ENCODE data around the gene NRCAM.
A peak's percentile ranks its signal among the peaks of the same experiment; 100 is the strongest.

The NRCAM gene

DNA sequence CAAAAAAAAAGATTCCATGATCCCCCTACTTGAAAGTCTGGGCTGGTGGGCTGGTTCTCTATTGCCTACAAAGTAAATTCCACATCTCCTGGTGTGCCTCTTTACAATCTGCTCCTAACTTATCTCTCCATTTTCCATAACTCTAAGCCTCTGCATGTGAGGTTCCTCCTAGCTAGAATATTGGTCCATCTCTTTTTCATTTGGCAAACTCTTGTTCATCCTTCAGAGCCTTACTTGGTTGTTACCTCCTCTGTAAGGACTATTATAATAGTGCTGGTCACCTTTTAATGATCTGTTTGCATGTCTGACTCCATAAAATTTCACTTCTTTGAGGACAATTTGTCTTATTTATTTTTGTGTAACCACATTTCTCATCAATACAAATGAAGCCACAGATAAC is 1.6 kb upstream of the NRCAM start:
- no peak for DNase-seq

GRCh38 chr7:108456845-108457540 is 757 bp upstream of the NRCAM start:
- DNase-seq, result no peak

GRCh38 chr7:108455551-108455997 is 662 bp downstream of the NRCAM start:
- DNase-seq, result peak; percentile 44

GRCh38 chr7:108454674-108455550 is 1.3 kb downstream of the NRCAM start:
- DNase-seq, result peak; percentile 65

DNA sequence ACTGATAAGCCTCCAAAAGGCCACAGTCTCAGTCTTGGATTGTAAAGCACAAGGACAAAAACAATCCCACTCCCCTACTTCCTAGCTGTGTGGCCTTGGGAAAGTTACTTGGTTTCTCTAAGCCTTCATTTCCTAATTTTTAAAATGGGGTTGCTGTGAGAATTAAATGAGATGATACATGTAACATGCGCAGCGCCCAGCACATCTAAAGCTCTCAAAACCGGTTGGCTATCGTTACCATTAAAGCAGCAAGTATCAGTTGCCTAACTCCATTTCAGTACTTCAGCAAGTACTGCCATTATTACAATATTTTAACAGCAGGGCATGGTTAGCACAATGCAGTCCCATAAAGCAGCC is 1.9 kb downstream of the NRCAM start:
- no peak for DNase-seq

GRCh38 chr7:108453320-108453719 is 2.9 kb downstream of the NRCAM start:
- DNase-seq, result no peak

DNA sequence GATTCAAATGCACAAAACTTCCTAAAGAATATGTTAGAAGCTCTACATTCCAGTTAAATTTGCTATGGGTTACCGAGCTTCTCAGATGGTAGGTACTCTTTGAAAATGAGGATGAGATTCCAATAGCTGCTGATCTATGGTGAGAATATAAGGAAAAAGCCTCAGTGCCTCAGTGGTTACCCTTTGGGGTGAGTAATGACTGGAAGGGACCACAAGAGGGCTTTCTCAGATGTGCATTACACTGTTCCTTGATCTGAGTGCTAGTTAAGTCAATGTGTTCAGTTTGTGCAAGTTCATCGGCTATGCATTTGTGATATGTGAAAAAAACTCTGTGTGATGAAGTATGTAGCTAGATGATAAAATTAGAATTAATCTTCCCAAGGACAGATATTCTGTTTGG is 3.5 kb downstream of the NRCAM start:
- no peak for DNase-seq

DNA sequence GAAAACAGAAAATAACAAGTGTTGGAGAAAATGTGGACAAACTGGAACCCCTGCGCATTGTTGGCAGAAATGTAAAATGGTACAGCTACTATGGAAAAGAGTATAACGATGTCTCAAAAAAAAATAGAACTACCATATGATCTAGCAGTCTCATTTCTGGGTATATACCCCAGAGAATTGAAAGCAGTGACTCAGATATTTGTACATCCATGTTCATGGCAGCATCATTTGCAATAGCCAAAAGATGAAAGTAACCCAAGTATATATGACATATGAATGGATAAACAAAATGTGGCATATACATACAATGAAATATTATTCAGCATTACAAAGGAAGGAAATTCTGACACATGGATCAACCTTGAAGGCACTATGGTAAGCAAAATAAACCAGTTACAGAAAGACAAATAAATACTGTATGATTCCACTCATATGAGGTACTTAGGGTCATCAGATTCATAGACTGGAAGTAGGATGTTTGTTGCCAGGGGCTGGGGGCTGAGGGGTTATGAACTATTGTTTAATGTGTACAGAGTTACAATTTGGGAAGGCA is 4.9 kb downstream of the NRCAM start:
- no peak for DNase-seq

DNA sequence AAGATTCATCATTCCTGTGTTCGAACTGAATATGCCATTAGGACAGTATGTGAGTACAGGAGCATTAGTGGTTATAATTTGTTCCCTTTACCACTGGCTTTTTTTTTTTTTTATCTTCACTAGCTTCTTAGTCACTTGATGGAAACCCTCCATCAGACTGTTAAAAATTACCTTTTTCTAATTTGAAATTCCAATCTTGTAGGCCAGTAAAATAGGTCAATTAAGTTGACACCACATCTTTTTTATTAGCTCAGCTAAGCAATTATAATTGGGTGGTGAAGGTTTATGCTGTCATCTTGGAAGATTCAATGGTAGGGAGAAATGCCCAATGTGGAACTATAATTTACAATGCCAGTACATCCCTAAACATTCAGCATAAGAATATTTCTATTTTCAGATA is 6.1 kb downstream of the NRCAM start:
- no peak for DNase-seq

DNA sequence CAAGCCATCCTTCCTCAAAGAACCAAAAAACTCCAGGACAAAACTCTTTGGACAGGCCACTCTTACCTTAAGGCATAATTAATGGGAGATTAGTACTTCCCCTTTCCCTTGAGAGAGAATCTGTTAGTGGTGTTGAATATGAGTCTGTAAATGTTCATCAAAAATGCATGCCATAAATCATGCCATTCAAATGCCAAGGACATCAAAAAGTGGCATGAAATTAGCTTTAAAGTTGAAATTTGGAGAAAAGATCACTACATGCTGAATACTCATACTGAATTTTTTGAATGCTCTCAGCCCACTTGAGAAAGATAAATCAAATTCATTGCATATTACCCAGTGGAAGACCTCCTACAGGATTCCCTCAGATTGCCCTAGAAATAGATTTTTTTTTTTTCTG is 6.7 kb downstream of the NRCAM start:
- DNase-seq, result no peak

DNA sequence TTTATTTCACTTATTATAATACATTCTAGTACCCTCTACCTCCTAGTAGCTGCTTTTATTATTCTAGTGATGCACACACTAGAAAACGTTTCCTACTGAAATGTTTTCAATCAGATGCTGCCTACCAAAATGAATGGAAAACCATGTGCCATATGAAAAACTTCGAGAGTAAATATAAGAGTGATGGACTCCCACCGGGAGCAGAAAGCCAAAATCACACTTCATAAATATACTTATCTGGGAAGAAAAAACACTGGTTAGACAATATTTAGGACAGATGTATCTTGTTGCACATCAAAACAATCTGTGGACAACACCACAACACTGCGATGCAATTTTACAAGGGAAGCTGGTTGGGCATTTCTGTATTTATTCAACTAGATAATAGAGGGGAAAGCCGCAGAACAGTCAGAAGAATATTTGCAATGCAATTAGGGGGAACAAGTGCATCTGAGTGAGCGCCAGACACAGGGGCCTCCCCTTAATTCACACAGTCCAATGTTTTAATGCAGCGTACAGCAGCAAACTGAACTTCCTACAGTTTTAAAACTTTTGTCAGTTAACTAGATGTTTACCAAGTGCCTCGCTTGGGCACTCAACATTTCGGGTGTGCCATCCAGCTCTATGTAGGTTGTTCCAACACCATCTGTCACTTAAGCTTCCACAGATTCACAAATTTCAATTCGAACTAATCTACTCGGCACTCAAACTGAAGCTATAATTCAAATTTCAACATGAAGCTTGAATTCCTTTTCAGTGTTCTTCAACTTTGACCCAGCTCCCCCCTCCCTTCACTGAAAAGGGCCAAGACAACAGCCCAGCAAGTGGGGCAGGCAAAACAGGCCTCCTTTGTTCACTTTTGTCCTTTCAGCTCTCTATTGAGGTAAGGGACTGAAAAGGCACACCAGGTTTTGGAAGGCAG is 7.4 kb downstream of the NRCAM start:
- DNase-seq, result peak; percentile 67

DNA sequence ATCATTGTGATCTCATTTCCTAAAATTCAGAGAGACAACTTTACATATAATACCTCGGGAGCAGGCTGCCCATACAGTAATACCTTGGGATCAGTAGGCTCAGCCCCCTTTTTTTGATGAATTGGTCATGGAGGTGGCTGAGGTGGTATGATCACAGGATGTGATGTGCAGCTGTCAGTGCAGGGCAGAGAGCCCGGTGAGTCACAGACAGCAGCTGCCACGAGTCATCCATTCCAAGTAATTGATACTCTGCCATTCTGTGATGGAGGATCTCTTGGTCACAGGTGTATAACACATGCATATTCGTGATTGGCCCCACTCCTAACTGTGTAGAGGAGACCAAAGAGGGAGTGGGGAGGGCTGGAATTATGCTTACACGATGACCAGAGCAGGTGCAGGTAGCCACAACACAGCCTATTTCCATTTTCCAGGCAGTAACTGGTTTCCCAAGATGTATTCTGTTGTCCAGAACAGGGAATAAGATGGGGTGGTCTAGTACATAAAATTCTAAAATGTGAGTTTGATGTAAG is 14.1 kb downstream of the NRCAM start:
- DNase-seq, result peak; percentile 81

GRCh38 chr7:108441392-108441955 is 14.8 kb downstream of the NRCAM start:
- no peak for DNase-seq

GRCh38 chr7:108440613-108441012 is 15.6 kb downstream of the NRCAM start:
- no peak for DNase-seq

DNA sequence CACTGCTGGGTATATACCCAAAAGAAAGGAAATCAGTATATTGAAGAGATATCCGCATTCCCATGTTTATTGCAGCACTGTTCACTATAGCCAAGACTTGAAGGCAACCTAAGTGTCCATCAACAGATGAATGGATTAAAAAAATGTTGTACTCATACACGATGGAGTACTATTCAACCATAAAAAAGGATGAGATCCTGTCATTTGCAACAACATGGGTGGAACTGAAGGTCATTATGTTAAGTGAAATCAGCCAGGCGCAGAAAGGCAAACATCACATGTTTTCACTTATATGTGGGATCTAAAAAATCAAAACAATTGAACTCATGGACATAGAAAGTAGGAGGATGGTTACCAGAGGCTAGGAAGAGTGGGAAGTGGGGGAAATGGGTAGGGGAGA is 19.3 kb downstream of the NRCAM start:
- no peak for DNase-seq

DNA sequence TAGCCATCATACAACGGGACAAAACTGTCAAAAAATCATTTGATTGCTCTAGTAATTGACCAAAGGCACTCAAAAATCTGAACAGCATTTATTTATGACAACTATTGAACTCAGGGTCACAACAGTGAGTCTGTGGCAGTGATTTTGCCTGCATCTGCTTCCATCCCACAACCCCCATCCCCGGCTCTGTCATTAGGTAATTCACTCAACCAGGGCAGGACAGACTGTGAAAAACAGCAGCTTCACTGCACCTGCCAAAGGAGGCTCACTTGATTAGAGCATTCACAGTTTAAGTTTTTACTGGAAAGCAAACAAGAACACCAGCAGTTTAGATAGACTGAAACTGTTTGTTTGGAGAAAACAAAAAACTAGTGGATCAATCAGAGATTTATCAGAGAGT is 22.2 kb downstream of the NRCAM start:
- no peak for DNase-seq

- DNase-seq, result no peak
Observed at GRCh38 chr7:108431099-108431498, 25.1 kb downstream of the NRCAM start.

- DNase-seq, result no peak
Observed at GRCh38 chr7:108430664-108431063, 25.6 kb downstream of the NRCAM start.

DNA sequence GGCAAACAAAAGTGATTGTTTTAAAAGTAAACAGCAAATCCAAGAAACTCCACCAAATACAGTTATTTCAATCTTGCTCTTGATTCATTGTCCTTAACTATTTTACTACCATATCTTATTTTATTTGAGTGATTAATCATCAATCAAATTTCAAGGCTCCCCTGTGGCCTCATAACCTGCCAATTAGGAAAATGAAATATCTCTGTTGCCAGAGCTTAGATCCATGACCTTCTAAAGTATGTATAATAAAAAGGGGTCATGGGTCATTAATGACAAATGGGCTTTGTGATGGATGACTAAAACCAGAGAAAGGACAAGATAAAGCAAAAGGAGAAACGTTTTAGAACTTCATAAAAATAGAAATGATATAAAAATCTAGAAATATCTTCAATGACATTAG is 28.5 kb downstream of the NRCAM start:
- DNase-seq, result no peak

GRCh38 chr7:108425714-108426275 is 30.4 kb downstream of the NRCAM start:
- DNase-seq, result no peak

DNA sequence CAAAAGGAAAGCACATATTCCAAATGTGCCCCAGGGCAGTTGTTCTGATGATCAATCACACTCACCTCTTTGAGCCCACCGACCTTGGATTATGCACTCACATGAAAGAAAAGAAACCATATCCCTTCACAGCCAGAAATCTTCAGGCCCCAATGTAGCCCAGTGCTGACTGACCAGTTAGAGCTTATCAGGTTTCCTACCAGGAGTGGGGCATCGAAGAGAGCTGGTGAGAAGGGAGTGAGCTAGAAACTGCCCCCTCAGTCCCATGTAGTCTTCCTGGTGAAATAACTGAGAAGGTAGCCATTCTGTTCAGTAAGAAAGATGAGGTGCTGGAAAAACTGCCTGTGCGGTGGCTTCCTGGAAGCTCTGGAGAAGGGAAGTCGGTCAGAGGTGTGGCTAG is 32.2 kb downstream of the NRCAM start:
- no peak for DNase-seq
